RWPE1 (cell line): ENCODE results near the gene MED15.

Experiments used
- CTCF ChIA-PET: fragments of 350-600 bp; sonication (Branson Sonifier 250); formaldehyde crosslinking; extraction: SDS; loops from one replicate; lab custom pipeline; 2021; lab: Yijun Ruan, JAX
- POLR2A ChIA-PET: fragments of 400-600 bp; formaldehyde crosslinking; extraction: SDS; loops from one replicate; lab custom pipeline; 2020; ENCODE audit warnings: antibody characterized with exemption; ENCODE audit not compliant: low non-redundant PET; lab: Yijun Ruan, JAX
- DNase-seq: peaks from one replicate; pipeline ENCODE4 v3.0.0; 2012; ENCODE audit warnings: low spot score
- H3K27ac ChIP-seq: fragments of 450-650 bp; 2 replicates; pipeline ENCODE4 v1.5.1; 2017
- TF ChIP-seq, protein P1 (sequence below): fragments of 450-650 bp; conservative IDR thresholded peaks from 2 replicates; pipeline ENCODE4 v1.5.1; 2017; ENCODE audit warnings: low read depth, mild to moderate bottlenecking

MED15 gene

DNA sequence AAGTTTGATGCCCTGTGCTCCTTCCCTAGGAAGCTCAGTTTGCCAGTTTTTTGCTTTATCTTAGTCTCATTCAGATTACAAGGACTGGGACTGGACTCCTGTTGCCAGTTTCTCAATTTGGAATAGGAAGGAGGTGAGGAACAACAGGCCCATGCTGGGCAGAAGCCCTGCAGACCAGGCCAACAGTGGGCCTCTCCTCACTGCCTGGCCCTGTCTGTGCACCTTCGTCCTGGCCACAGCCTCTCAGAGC is 23.7 kb downstream of the MED15 start:
- ChIA-PET CTCF (no interaction called here), POLR2A (no interaction called here)
- TF ChIP-seq, protein P1, sequence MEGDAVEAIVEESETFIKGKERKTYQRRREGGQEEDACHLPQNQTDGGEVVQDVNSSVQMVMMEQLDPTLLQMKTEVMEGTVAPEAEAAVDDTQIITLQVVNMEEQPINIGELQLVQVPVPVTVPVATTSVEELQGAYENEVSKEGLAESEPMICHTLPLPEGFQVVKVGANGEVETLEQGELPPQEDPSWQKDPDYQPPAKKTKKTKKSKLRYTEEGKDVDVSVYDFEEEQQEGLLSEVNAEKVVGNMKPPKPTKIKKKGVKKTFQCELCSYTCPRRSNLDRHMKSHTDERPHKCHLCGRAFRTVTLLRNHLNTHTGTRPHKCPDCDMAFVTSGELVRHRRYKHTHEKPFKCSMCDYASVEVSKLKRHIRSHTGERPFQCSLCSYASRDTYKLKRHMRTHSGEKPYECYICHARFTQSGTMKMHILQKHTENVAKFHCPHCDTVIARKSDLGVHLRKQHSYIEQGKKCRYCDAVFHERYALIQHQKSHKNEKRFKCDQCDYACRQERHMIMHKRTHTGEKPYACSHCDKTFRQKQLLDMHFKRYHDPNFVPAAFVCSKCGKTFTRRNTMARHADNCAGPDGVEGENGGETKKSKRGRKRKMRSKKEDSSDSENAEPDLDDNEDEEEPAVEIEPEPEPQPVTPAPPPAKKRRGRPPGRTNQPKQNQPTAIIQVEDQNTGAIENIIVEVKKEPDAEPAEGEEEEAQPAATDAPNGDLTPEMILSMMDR = no peak
- peak overlapping the region; percentile 100 for H3K27ac ChIP-seq
- no peak for DNase-seq

DNA sequence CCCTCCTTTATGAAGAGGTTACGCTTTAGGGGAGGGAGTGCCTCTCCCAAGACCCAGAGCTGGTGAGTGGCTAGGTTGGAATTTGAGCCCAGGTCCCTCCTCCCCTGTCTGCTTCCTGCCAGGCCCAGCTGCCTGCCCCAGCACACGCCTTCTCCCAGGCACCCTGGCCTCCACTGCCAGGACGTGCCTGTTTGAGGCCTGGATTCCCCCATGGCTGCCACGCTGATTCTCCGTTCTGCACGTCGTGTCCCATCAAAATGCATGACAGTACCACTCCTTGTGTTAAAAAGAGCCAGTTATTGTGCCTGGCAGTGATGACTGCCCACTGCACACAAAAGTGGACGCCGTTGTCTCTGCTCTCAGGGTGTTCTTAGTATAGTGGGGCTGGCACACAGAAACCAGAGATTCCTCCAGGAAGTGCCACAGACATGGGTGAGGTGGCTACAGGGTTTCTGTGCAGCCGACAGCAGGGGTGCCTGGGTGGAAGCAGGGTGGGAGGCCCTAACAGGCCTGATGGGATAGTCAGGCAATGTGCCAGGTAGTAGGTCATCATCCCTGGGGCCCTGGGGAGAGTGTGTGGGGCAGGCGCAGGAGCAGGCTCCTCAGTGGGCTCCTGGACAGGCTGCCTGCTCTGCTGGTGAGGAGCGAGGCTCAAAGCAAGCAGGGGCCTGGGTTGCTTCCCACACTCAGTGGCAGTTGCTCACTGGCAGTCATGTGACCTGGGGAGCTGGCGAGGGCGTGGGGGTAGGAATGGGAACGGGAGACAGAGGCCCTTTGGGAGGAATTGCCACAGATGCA is 24.2 kb downstream of the MED15 start:
- TF ChIP-seq, protein P1 = no peak
- ChIA-PET CTCF (no interaction called here), POLR2A (no interaction called here)
- peak overlapping the region; percentile 100 for H3K27ac ChIP-seq
- DNase-seq = peak; percentile 86

DNA sequence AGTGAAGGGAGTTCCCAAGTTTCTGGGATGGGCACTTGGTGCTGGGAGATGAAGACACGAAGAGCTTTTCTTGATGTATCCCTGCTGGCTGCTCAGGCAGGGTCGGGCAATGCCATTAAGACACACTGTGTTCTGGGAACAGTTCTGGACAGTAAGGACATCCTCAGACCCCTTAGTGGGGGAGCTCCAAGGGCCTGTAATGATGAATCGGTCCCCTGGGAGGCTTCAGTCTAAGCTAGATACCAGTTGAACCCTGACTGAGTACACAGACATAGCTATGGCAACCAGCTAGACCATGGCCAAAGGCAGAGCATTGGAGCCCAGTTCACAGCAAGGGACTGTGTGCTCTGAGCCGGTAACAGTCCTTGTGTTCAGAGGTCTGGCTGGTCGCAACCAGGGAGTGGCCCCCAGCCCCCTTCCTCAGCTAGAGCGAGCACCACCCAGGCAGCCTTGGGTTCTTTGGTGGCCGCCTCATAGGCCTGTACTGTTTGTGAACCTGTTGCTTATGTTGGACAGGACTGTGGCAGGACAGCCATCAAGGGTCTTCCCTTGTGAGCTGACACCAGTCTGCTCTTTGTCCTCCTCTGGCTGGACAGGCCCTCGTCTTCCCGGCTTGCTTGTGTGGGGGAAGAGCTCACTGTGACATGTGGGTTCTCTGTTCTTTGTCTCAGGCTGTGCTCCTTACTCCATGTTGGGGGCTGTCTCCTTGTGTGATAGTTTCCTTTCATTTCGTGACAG is 25.0 kb downstream of the MED15 start:
- CTCF ChIA-PET = no interaction called here
- TF ChIP-seq, protein P1 = no peak
- no peak for DNase-seq
- H3K27ac ChIP-seq = peak overlapping the region; percentile 100
- POLR2A ChIA-PET = no interaction called here

DNA sequence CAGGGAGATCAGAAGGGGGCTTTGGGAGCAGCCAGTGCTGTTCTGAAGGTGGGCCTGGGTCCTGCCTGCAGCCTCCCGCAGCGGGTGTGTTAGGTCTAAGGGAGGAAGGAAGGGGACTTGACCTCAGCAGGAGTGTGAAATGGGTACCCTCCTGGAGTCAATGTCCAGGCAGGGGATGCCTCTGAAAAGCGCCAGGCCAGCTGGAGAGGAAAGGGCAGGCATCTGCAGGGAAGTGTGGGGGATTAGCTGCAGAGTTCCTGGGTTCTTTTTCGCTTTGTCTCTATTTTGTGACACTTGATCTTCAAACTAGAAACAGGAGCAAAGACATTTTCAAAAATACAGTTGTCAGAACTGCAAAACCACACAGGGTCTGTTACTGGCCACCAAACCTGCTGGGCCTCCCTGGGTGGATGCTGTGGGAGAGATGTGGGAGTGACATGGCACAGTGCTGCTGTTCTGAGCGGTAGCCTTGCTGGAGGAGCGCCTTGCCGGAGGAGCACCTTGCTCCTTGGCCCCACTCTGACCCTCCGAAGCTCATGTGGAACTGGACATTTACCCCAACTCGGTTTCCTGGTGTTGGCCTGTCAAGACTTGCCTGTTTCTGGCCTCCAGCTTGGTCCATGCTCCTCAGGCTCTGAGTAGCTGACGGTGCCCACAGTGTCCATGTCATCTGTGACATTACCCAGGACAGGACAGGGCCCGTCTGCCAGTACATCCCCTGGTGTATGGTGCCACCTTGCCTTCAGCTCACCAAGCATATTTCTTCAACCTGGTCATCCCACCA is 25.9 kb downstream of the MED15 start:
- TF ChIP-seq, protein P1 = no peak
- no peak for DNase-seq
- POLR2A ChIA-PET = interaction anchor here (0.7 kb wide), 1 partner anchor 211 kb away, joined by 3 read pairs; no protein-coding TSS in a partner anchor
- CTCF ChIA-PET = interaction anchor here (0.6 to 0.9 kb wide), 3 partner anchors 39 to 112 kb away, joined by 3 read pairs; no protein-coding TSS in a partner anchor
- H3K27ac ChIP-seq = peak overlapping the region; percentile 100

DNA sequence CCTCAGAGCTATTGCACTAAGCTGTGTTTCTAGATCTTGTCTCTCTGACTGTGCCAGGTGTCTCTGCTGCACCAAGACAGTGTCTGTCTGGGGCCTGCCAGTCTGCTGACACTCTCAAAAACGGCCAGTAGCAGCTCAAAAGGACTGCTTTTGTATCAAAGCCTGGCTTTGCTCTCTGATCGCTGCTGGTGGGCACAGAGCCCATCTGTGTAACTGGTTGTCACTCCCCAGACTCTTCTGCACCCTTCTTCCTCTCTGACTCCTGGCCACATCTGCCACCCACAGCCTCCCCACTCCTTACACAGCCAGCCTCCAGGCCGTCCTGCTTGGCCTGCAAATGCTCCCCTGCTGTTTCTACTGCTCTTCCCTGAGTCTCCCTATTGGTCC is 26.5 kb downstream of the MED15 start:
- POLR2A ChIA-PET = interaction anchor here (0.7 kb wide), 1 partner anchor 212 kb away, joined by 3 read pairs; no protein-coding TSS in a partner anchor
- peak overlapping the region; percentile 100 for H3K27ac ChIP-seq
- CTCF ChIA-PET = interaction anchor here (0.6 to 0.9 kb wide), 3 partner anchors 40 to 112 kb away, joined by 3 read pairs; no protein-coding TSS in a partner anchor
- TF ChIP-seq, protein P1 = no peak
- no peak for DNase-seq
